ENCODE data around the gene UMAD1.
"Not testable (repeated sequence)": the region's sequence is repeated elsewhere in the genome, so short reads cannot be mapped to it uniquely, and the experiment has no call there.

UMAD1 gene

GRCh38 chr7:7651479-7651878 lies 10.9 kb downstream of the UMAD1 start:
- in situ Hi-C loops (cut with MboI; ENCODE audit: low sequenced_read_pairs): no loop called here

DNA sequence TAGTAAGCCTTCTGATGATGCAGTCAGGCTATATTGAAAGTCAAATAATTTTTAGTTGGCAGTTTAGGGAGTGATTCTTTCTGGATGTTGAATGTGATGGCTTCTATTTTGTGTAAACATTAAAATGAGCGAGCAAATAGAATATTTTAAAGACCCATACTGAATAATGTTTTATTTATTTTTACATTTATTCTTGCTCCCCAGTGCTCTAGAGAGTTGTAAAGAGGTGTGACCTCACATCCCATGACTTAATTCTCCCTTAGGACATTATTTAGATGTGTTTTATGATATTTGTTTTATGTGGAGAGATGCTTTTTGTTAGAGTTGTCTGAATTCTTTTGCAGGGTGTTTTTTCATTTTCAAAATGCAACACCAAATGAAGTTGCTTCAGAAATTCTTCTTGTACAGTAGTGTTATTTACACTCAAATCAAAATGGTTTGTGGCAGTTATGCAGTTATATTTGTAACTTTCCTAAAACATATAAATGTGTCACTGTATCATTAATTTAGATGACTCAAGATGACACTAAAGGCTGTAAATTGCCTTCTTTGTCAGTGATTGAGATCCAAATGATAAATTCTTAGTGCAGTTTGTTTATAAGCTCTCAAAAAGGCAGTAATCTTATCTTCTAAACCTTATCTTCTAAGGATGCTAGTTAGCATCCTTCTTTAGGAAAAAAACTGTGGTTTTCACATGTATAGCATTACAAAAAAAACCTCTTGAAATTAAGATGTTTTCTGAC lies 12.4 kb downstream of the UMAD1 start:
- in situ Hi-C loops (cut with MboI; ENCODE audit: low sequenced_read_pairs): no loop called here

DNA sequence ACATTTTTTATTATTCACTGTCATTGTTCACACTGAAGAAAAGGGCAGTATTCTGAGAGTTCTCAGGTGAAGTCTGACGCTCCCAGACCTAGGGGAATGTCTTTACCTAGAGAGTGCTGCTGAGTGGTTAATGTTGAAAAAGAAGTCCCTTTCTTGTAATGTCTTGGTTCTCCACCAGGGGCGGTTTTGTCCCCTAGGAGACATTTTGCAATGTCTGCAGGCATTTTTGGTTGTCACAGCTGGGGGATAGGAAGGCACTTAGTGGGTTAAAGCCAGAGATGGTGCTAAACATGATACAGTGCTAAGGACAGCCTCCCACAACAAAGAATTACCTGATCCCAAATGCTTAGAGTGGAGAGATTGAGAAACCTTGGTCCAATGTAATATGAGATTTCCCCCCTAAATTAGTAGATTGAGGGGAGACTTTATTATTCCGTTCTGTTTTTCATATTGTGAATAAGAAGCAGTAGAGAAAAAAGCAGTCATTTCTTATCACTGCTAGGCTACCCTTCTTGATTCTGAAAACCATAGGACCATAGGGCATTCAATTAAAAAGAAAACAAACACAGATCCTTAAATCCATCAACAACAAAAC lies 13.1 kb downstream of the UMAD1 start:
- in situ Hi-C loops (cut with MboI; ENCODE audit: low sequenced_read_pairs): no loop called here

GRCh38 chr7:7654964-7655715 lies 14.6 kb downstream of the UMAD1 start:
- in situ Hi-C loops (cut with MboI; ENCODE audit: low sequenced_read_pairs): no loop called here

DNA sequence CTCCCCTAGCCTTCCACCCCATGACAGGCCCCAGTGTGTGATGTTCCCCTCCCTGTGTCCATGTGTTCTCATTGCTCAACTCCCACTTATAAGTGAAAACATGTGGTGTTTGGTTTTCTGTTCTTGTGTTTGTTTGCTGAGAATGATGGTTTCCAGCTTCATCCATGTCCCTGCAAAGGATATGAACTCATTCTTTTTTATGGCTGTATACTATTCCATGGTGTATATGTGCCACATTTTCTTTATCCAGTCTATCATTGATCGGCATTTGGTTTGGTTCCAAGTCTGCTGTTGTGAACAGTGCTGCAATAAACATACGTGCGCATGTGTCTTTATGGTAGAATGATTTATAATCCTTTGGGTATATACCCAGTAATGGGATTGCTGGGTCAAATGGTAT lies 15.9 kb downstream of the UMAD1 start:
- in situ Hi-C loops (cut with MboI; ENCODE audit: low sequenced_read_pairs): not testable (repeated sequence)

DNA sequence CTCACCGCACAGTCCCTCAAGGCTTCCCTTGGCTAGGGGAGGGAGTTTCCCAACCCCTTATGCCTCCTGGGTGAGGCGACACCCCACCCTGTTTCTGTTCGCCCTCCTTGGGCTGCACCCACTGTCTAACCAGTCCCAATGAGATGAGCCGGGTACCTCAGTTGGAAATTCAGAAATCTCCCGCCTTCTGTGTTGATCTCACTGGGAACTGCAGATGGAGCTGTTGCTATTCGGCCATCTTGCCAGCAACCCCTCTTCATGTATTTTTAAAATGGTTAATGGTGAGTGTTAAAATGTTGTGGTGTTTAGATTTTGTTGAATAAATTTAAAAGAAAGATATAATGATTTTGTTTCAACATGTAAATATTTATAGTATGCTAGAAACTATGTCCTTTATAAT lies 22.0 kb downstream of the UMAD1 start:
- in situ Hi-C loops (cut with MboI; ENCODE audit: low sequenced_read_pairs): no loop called here

DNA sequence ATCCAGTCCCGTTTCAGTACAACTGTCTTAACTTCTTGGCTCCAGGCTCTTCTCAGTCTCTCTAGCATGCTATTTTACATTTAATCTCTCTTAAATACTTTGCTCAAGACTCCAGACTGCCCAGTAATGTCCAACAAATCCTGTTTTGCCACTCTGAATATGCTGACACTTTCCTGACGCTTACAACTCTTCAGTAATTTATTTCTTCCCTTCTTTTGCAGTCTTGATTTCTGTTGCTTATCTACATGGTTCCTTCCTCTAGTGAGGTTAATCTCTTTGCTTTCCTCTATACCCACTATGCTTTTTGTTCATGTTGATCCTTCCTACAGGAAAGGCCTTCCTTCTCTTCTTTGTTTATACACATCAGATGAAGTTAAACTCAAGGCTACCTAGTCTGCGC lies 23.7 kb downstream of the UMAD1 start:
- in situ Hi-C loops (cut with MboI; ENCODE audit: low sequenced_read_pairs): no loop called here

- in situ Hi-C loops (cut with MboI; ENCODE audit: low sequenced_read_pairs): no loop called here
Observed at GRCh38 chr7:7665031-7665430, 24.5 kb downstream of the UMAD1 start.

GRCh38 chr7:7667187-7667586 lies 26.6 kb downstream of the UMAD1 start:
- in situ Hi-C loops (cut with MboI; ENCODE audit: low sequenced_read_pairs): no loop called here

- in situ Hi-C loops (cut with MboI; ENCODE audit: low sequenced_read_pairs): no loop called here
Observed at GRCh38 chr7:7668706-7669105, 28.2 kb downstream of the UMAD1 start.

DNA sequence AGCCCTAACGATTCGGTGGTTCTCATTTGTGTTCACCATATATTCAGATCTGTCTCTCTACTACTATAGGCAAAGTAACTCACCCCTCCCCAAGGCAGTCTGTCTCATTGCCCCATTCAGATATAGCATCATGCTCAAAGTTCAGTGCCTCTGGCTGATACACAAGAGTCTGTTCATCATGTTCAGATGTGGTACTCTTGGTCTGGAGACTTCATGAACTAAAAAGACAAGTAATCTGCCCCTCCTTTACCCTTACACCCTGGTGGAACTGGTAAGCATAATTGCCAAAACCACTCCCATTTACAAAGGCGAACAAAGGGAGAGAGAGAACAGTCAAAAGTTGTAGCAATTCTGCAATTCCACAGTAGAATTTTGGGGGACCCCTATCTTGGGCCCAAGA lies 29.9 kb downstream of the UMAD1 start:
- in situ Hi-C loops (cut with MboI; ENCODE audit: low sequenced_read_pairs): no loop called here

GRCh38 chr7:7671361-7671760 lies 30.8 kb downstream of the UMAD1 start:
- in situ Hi-C loops (cut with MboI; ENCODE audit: low sequenced_read_pairs): no loop called here

- in situ Hi-C loops (cut with MboI; ENCODE audit: low sequenced_read_pairs): no loop called here
Observed at GRCh38 chr7:7672545-7673239, 32.1 kb downstream of the UMAD1 start.

GRCh38 chr7:7673240-7673550 lies 32.6 kb downstream of the UMAD1 start:
- in situ Hi-C loops (cut with MboI; ENCODE audit: low sequenced_read_pairs): no loop called here

DNA sequence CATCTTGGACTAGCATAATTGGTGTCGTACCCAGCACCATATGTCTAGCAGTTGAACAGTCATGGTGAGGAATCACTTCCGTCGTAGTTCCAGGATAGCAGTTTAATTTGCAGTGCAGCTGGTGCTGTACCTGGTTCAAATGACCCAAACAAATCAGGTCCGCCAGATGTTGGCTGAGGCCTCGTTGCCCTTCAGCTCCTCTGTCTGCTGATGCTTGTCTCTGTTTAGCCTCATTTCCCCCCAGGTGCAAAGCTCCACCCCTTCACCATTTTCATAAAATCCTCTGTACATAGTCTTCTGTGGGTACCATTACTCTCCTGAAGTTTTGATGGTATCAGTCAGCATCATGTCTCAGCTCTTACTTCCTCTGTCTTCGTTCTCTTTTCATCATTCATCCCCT lies 35.1 kb downstream of the UMAD1 start:
- in situ Hi-C loops (cut with MboI; ENCODE audit: low sequenced_read_pairs): no loop called here

GRCh38 chr7:7679640-7680039 lies 39.1 kb downstream of the UMAD1 start:
- in situ Hi-C loops (cut with MboI; ENCODE audit: low sequenced_read_pairs): not testable (repeated sequence)

DNA sequence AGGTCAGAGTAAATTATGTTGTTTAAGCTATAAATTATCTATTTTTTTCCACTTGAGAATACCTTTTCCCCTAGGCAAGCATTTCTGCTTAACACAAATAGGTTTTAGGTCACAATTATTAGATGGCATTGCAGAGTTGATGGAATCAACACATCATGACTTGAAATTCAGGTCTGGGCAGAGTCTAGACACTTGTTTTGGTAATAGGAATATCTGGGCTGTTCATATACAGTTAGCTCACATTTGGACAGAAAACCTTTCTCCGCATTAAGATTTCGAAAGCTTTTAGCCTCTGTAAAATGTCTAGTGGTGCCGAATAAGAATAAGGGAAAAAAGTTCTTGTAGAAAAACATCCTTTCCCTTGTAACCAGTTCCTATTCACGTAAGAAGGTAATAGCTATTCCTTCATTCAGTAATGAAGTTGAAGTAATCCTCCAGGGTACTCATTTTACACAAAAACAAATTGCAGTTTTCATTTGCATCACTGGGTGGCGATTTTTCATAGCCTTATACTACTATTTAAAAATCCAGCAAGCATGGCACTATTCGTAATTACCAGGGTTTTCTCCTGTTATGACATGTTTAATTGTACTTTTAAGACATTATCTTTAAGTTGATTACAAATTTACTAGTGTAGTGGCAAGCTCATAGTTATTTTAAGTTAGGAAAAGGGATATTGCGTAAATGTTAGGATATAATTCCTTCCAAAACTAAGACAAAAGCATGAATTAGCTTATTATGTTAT lies 40.8 kb downstream of the UMAD1 start:
- in situ Hi-C loops (cut with MboI; ENCODE audit: low sequenced_read_pairs): no loop called here

GRCh38 chr7:7681936-7682329 lies 41.4 kb downstream of the UMAD1 start:
- in situ Hi-C loops (cut with MboI; ENCODE audit: low sequenced_read_pairs): no loop called here

- in situ Hi-C loops (cut with MboI; ENCODE audit: low sequenced_read_pairs): no loop called here
Observed at GRCh38 chr7:7682861-7683260, 42.3 kb downstream of the UMAD1 start.

DNA sequence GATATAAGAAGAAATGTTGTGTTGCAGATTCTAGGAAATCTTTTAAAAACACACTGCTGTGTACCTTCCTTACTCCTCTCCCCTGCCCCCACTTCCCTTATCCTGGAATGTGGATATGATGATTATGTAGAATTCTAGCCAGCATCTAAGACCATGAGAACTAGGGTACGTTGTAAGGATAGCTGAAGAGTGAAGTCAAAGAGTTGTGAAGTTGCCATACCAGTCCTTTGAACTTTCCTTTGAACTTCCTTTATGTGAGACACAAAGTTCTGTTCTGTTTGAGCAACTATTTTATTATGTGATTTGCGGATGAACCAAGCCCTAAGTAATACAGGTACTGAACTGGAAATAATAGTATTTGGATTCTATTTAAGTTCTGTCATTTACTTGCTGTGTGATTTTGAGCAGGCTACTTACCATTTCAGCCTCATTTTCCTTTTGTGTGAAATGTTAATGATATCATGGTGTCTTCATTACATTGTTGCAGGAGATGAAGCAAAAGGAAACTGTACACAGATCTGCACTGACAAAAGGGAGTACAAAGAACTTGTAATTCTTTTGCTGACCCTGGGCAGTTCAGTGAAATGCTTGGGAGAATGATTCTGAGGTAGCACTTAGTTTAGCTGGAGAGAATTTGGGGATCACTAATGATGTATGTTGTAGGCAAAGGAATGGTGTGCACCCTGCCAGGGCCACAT lies 46.4 kb downstream of the UMAD1 start:
- in situ Hi-C loops (cut with MboI; ENCODE audit: low sequenced_read_pairs): no loop called here

Data from HL-60/S4 treated with retinoic acid at 250 ng/mL for 4 days and 3 days (cell line).